H1 (cell line): Measurements from ENCODE around the gene IL17RE. TPM values are rescaled to one million over a fixed set of nuclear protein-coding genes. Genes with fewer than 3 reads are reported as not detected.

ENCODE experiments used
- CTCF ChIA-PET: fragments of 300-600 bp; sonication (Branson Sonifier 250); formaldehyde crosslinking; loops from one replicate; lab custom pipeline; 2021; ENCODE audit not compliant: partially characterized antibody; lab: Charles Lee
- POLR2A ChIA-PET: fragments of 300-600 bp; sonication (Branson Sonifier 250); formaldehyde crosslinking; loops from one replicate; lab custom pipeline; 2021; ENCODE audit warnings: inconsistent platforms; ENCODE audit not compliant: partially characterized antibody; lab: Charles Lee
- DNase-seq, 2 experiments: peaks; one replicate each; pipeline versions ENCODE4 v3.0.0 to v3.0.0-alpha.2; 2010 to 2022; ENCODE audit warnings: low spot score in 2 of 2, low read depth in 1 of 2, mixed read lengths in 1 of 2
- FAIRE-seq: peaks from 2 replicates; lab custom pipeline; 2011; peaks lifted over from hg19 to GRCh38; lab: Jason Lieb, UNC
- H2AFZ ChIP-seq: 2 replicates; pipeline ENCODE4 v1.8.1; 2012; ENCODE audit warnings: low read length, inconsistent platforms
- H2AK5ac ChIP-seq: 2 replicates; pipeline ENCODE4 v1.6.1; 2013; ENCODE audit warnings: low read depth, low read length
- H2BK120ac ChIP-seq: replicated peaks from 2 replicates; pipeline ENCODE3; 2013; ENCODE audit warnings: low read depth, low read length, inconsistent platforms
- H2BK12ac ChIP-seq: 2 replicates; pipeline ENCODE4 v1.6.1; 2013; ENCODE audit warnings: low read depth, low read length
- H2BK15ac ChIP-seq: 2 replicates; pipeline ENCODE4 v1.6.1; 2013; ENCODE audit warnings: low read length
- H2BK20ac ChIP-seq: 2 replicates; pipeline ENCODE4 v1.6.1; 2013; ENCODE audit warnings: low read length
- H2BK5ac ChIP-seq: 2 replicates; pipeline ENCODE4 v1.6.1; 2013; ENCODE audit warnings: low read depth, low read length
- H3K14ac ChIP-seq: 2 replicates; pipeline ENCODE4 v1.6.1; 2013; ENCODE audit warnings: inconsistent platforms; ENCODE audit not compliant: insufficient read length
- H3K18ac ChIP-seq: 2 replicates; pipeline ENCODE4 v1.6.1; 2013; ENCODE audit warnings: low read length; ENCODE audit errors: extremely low read depth
- H3K23ac ChIP-seq: 2 replicates; pipeline ENCODE4 v1.6.1; 2013; ENCODE audit warnings: inconsistent platforms; ENCODE audit not compliant: insufficient read length
- H3K23me2 ChIP-seq: 2 replicates; pipeline ENCODE4 v1.6.1; 2013; ENCODE audit warnings: low read depth, low read length
- H3K27ac ChIP-seq: 2 replicates; pipeline ENCODE4 v1.6.1; 2011; ENCODE audit warnings: low read depth, low read length, inconsistent platforms
- H3K27me3 ChIP-seq, 4 experiments: replicated peaks in 1 of 4; 1 replicate in 1 of 4; 2 replicates in 3 of 4; pipeline versions ENCODE4 v1.6.1 to v1.8.1; 2011 to 2013; ENCODE audit warnings: low read length in 3 of 4, mild to moderate bottlenecking in 3 of 4, inconsistent platforms in 2 of 4, mixed read lengths in 2 of 4, moderate library complexity in 1 of 4; ENCODE audit not compliant: control insufficient read depth in 3 of 4, insufficient read depth in 3 of 4; ENCODE audit errors: extremely low read depth in 1 of 4
- H3K36me3 ChIP-seq, 4 experiments: 2 replicates each; pipeline versions ENCODE4 v1.6.1 to v1.8.1; 2011 to 2013; ENCODE audit warnings: mild to moderate bottlenecking in 4 of 4, low read length in 3 of 4, moderate library complexity in 2 of 4, control low read depth in 1 of 4, inconsistent platforms in 1 of 4; ENCODE audit not compliant: insufficient read depth in 4 of 4, control insufficient read depth in 2 of 4
- H3K4ac ChIP-seq: replicated peaks from 2 replicates; pipeline ENCODE3; 2013; ENCODE audit warnings: low read length, low read depth, mixed read lengths, inconsistent platforms; ENCODE audit not compliant: insufficient read length
- H3K4me1 ChIP-seq, 4 experiments: replicated peaks in 1 of 4; 1 replicate in 1 of 4; 2 replicates in 3 of 4; pipeline versions ENCODE4 v1.6.1 to v1.8.1; 2011 to 2013; ENCODE audit warnings: low read length in 3 of 4, inconsistent platforms in 2 of 4, mixed read lengths in 1 of 4; ENCODE audit not compliant: insufficient read depth in 4 of 4, control insufficient read depth in 3 of 4
- H3K4me2 ChIP-seq, 2 experiments: 2 replicates each; pipeline versions ENCODE4 v1.6.1 to v1.8.1; 2011 to 2013; ENCODE audit warnings: low read depth in 2 of 2, low read length in 2 of 2, control low read depth in 1 of 2, inconsistent platforms in 1 of 2, mild to moderate bottlenecking in 1 of 2; ENCODE audit not compliant: insufficient read depth in 1 of 2
- H3K4me3 ChIP-seq, 4 experiments: fragments of 200-600, 300-600 bp in 1 of 4; sonication (generic), shearing (Covaris generic), sonication (Bioruptor Twin) in 1 of 4; 2 replicates each; pipeline versions ENCODE4 v1.5.1 to v1.8.1; 2011 to 2016; ENCODE audit warnings: low read length in 4 of 4, low read depth in 3 of 4, control low read depth in 2 of 4, inconsistent platforms in 2 of 4, mild to moderate bottlenecking in 2 of 4, mixed read lengths in 1 of 4, moderate library complexity in 1 of 4; ENCODE audit not compliant: insufficient read depth in 2 of 4; ENCODE audit errors: extremely low read depth in 1 of 4
- H3K56ac ChIP-seq: replicated peaks from 2 replicates; pipeline ENCODE3; 2013; ENCODE audit warnings: low read depth, mild to moderate bottlenecking, mixed read lengths, low read length, inconsistent platforms; ENCODE audit not compliant: insufficient read length
- H3K79me1 ChIP-seq: 2 replicates; pipeline ENCODE4 v1.6.1; 2013; ENCODE audit warnings: low read depth, low read length, control low read depth
- H3K79me2 ChIP-seq, 2 experiments: 2 replicates each; pipeline versions ENCODE4 v1.6.1 to v1.8.1; 2012 to 2013; ENCODE audit warnings: low read length in 2 of 2, mild to moderate bottlenecking in 2 of 2, inconsistent platforms in 1 of 2; ENCODE audit not compliant: insufficient read depth in 2 of 2, control insufficient read depth in 1 of 2
- H3K9ac ChIP-seq, 4 experiments: replicated peaks in 1 of 4; 1 replicate in 1 of 4; 2 replicates in 3 of 4; pipeline versions ENCODE4 v1.6.1 to v1.8.1; 2011 to 2013; ENCODE audit warnings: low read depth in 3 of 4, low read length in 3 of 4, control low read depth in 2 of 4, mild to moderate bottlenecking in 2 of 4, moderate library complexity in 2 of 4, inconsistent platforms in 1 of 4; ENCODE audit errors: extremely low read depth in 1 of 4
- H3K9me3 ChIP-seq, 2 experiments: 2 replicates each; pipeline versions ENCODE4 v1.6.1 to v1.8.1; 2012 to 2013; ENCODE audit warnings: mild to moderate bottlenecking in 2 of 2, moderate library complexity in 2 of 2, control low read depth in 1 of 2, inconsistent platforms in 1 of 2, low read depth in 1 of 2, low read length in 1 of 2, mixed read lengths in 1 of 2; ENCODE audit not compliant: insufficient read depth in 2 of 2
- H4K20me1 ChIP-seq, 2 experiments: replicated peaks in 1 of 2; 2 replicates each; pipeline versions ENCODE3 to v1.8.1; 2011 to 2013; ENCODE audit warnings: inconsistent platforms in 2 of 2, low read length in 2 of 2, mild to moderate bottlenecking in 1 of 2; ENCODE audit not compliant: insufficient read depth in 2 of 2, control insufficient read depth in 1 of 2
- H4K5ac ChIP-seq: 2 replicates; pipeline ENCODE4 v1.6.1; 2013; ENCODE audit warnings: low read length, low read depth, mixed read lengths, inconsistent platforms; ENCODE audit not compliant: insufficient read length
- H4K8ac ChIP-seq: 2 replicates; pipeline ENCODE4 v1.8.0; 2013; ENCODE audit warnings: mild to moderate bottlenecking, moderate library complexity, low read length, inconsistent platforms; ENCODE audit not compliant: insufficient read depth; ENCODE audit errors: extremely low read depth
- H4K91ac ChIP-seq: replicated peaks from 2 replicates; pipeline ENCODE3; 2013; ENCODE audit warnings: low read length, mixed read lengths, inconsistent platforms; ENCODE audit not compliant: insufficient read length
- EP300 ChIP-seq, 2 experiments: IDR thresholded peaks; 1 replicate in 1 of 2; 2 replicates in 1 of 2; pipeline ENCODE4 v1.6.1; 2011 to 2012; ENCODE audit warnings: low read depth in 2 of 2, low read length in 2 of 2, mild to moderate bottlenecking in 2 of 2, borderline replicate concordance in 1 of 2, inconsistent platforms in 1 of 2, moderate library complexity in 1 of 2
- KDM5A ChIP-seq: fragments of 200-600 bp; IDR thresholded peaks from 2 replicates; pipeline ENCODE4 v1.7.1; 2012; ENCODE audit warnings: mild to moderate bottlenecking, low read length, inconsistent platforms, mixed read lengths
- SIN3A ChIP-seq, 2 experiments: IDR thresholded peaks in 1 of 2; conservative IDR thresholded peaks in 1 of 2; 2 replicates each; pipeline ENCODE4 v1.6.1; 2011 to 2012; ENCODE audit warnings: low read length in 2 of 2, improper control_type of control experiment in 1 of 2, low read depth in 1 of 2, mild to moderate bottlenecking in 1 of 2
- ZNF274 ChIP-seq: IDR thresholded peaks from 2 replicates; pipeline ENCODE4 v1.7.0; 2012; ENCODE audit warnings: low read length, borderline replicate concordance; ENCODE audit errors: extremely low read depth
- WGBS, 2 experiments: shearing (Covaris generic) in 1 of 2; methylation state at CpG; one replicate each; pipeline versions ENCODE4 v1.1.6 to v1.1.7; 2013 to 2015; ENCODE audit warnings: low lambda C conversion rate in 2 of 2, mixed read lengths in 2 of 2, inconsistent platforms in 1 of 2, low coverage in 1 of 2, missing lambda C conversion rate in 1 of 2; ENCODE audit not compliant: insufficient replicate concordance in 2 of 2, insufficient coverage in 1 of 2, insufficient read length in 1 of 2; ENCODE audit errors: extremely low coverage in 1 of 2, missing lambda C conversion rate in 1 of 2; 5-methylcytosine and 5-hydroxymethylcytosine counted together
- polyA plus RNA-seq, 7 experiments: library from polyadenylated mRNA; depleted of rRNA in 3 of 7; stranded (reverse) in 5 of 7; unstranded in 2 of 7; fragments of >200 nt in 5 of 7; fragments of 200-250 nt in 2 of 7; gene quantifications; 1 replicate in 5 of 7; 2 replicates in 1 of 7; 4 replicates in 1 of 7; pipeline versions ENCODE4 v1.2.1 to v1.2.3, GENCODE V29; 2011 to 2013; ENCODE audit warnings: missing spikeins in 2 of 7, mixed read lengths in 2 of 7
- total RNA-seq: library from RNA; stranded (reverse); fragmentation: NEBNext Ultra II Directional; extraction: Animal tissue kit (Norgen Biotek cat#: 25700); gene quantifications from 2 replicates; pipeline ENCODE4 v1.2.1, GENCODE V29; 2021

IL17RE gene
- total and polyA plus RNA-seq, 2 of the 8 experiments (the other 6 are each of a cell fraction or from before 2014, with no cell fraction given) = 3.4 to 4.9 TPM

DNA sequence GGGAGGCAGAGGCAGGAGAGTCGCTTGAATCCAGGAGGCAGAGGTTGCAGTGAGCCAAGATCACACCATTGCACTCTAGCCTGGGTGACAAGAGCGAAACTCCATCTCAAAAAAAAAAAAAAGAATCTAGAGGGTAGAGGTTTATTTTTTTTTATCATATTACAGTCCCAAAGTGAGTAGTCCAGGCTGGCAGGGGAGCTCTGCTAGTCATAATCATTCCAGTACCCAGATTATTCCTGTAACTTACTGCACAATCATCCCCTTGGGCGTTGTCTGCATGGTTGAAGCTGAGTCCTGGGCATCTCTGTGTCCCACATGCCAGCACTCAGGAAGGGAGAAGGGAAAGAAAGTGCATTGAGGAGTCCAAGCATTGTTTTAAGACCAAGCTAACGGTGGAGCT is 39.5 kb downstream of the IL17RE start:
- H4K8ac ChIP-seq = no peak overlapping the region
- no peak overlapping the region for H3K4me2 ChIP-seq
- no peak overlapping the region for H2AK5ac ChIP-seq
- no peak overlapping the region for H3K23ac ChIP-seq
- no peaks in the 10 kb centered on the region for H3K79me2 ChIP-seq
- H3K27me3 ChIP-seq = no peaks in the 10 kb centered on the region
- no peaks in the 10 kb centered on the region for H3K36me3 ChIP-seq
- H3K9ac ChIP-seq = no peak overlapping the region
- no peaks in the 10 kb centered on the region for H4K20me1 ChIP-seq
- no peak for DNase-seq
- H2BK120ac ChIP-seq = no peak overlapping the region
- no peak overlapping the region for H2AFZ ChIP-seq
- no peak overlapping the region for H3K4me3 ChIP-seq
- no peak for FAIRE-seq
- no peak overlapping the region for H3K27ac ChIP-seq
- peaks cover 13% of the 10 kb centered on the region; the same call in 1 of the 2 replicates for H3K23me2 ChIP-seq
- POLR2A ChIA-PET = interaction anchor here (0.9 to 1.8 kb wide), 10 partner anchors 8 to 149 kb away, joined by 3 to 6 read pairs (median 3); partner anchors contain the start of genes ARPC4, CRELD1, PRRT3 and TTLL3
- H2BK12ac ChIP-seq = no peak overlapping the region
- 75% methylated on average over 2 of the region's 4 CpGs; no CpG with 5 or more reads in 1 of the 2 experiments for WGBS, 2 experiments
- peaks cover 0 to 4% (median 1%) of the 10 kb centered on the region in 4 experiments; a peak in 4 of 7 replicates for H3K4me1 ChIP-seq
- no peak overlapping the region for H3K18ac ChIP-seq
- H4K91ac ChIP-seq = no peak overlapping the region
- H4K5ac ChIP-seq = no peak overlapping the region
- CTCF ChIA-PET = interaction anchor here (0.6 to 2.1 kb wide), 8 partner anchors 10 to 115 kb away, joined by 3 to 8 read pairs (median 5); partner anchors contain the start of gene PRRT3
- H2BK5ac ChIP-seq = no peak overlapping the region
- no peaks in the 10 kb centered on the region for H3K79me1 ChIP-seq
- H3K56ac ChIP-seq = no peak overlapping the region
- peaks cover 0 to 4% of the 10 kb centered on the region in 2 experiments; a peak in 1 of 4 replicates for H3K9me3 ChIP-seq
- no peak overlapping the region for H3K14ac ChIP-seq
- no peak overlapping the region for H2BK20ac ChIP-seq
- H3K4ac ChIP-seq = no peak overlapping the region
- H2BK15ac ChIP-seq = no peak overlapping the region
- TF ChIP-seq KDM5A (no peak), EP300 (IDR thresholded peaks at IDR 0.05; ENCODE audit: borderline replicate concordance in 1 of 2, low read depth in 2 of 2, low read length in 2 of 2) (no peak), SIN3A (conservative IDR thresholded peaks at IDR 0.05 in 1 of 2, IDR thresholded peaks at IDR 0.05 in 1 of 2; ENCODE audit: low read depth in 1 of 2, low read length in 2 of 2) (no peak), ZNF274 (no peak)
